ENCODE data around the gene RNF227. TPM values are rescaled to one million over a fixed set of nuclear protein-coding genes. Genes with fewer than 3 reads are reported as not detected.

Gene RNF227
- total and polyA plus RNA-seq, 10 of the 15 experiments (the other 5 are each of a cell fraction or from before 2014, with no cell fraction given) = 0.49 to 5.0 (median 1.3) TPM

- H3K79me2 ChIP-seq (ENCODE audit: control insufficient read depth, insufficient read depth, low read length) = no peaks in the 10 kb centered on the region
- no peak overlapping the region for H3K27ac ChIP-seq (ENCODE audit: control insufficient read depth, insufficient read depth)
- no peak overlapping the region for H3K4me2 ChIP-seq (ENCODE audit: control insufficient read depth, insufficient read depth)
- H2AFZ ChIP-seq (ENCODE audit: control insufficient read depth, low read depth, low read length) = no peak overlapping the region
- DNase-seq (ENCODE audit: low read depth, low spot score) (no peak), ATAC-seq (no peak), FAIRE-seq (no peak)
- H3K9ac ChIP-seq (ENCODE audit: control insufficient read depth, insufficient read depth, low read length) = no peak overlapping the region
- no peaks in the 10 kb centered on the region for H4K20me1 ChIP-seq (ENCODE audit: control insufficient read depth, insufficient read depth)
- no TSS peak for BruUV-seq (replicated peaks)
- 62% methylated on average over 5 of the region's 5 CpGs for WGBS (ENCODE audit: insufficient coverage, insufficient replicate concordance, low lambda C conversion rate, missing lambda C conversion rate)
- H3K27me3 ChIP-seq (replicated peaks in 1 of 2; ENCODE audit: control insufficient read depth in 2 of 2, insufficient read depth in 2 of 2, low read length in 1 of 2) = no peaks in the 10 kb centered on the region
- peaks cover 12% of the 10 kb centered on the region for H3K4me1 ChIP-seq (ENCODE audit: control insufficient read depth, insufficient read depth, low read length)
- H3K9me3 ChIP-seq (replicated peaks; ENCODE audit: control insufficient read depth, insufficient read depth, low read length) = no peaks in the 10 kb centered on the region
- intact Hi-C loops (cut with micrococcal nuclease; ENCODE audit: unreplicated experiment) = no loop called here
- in situ Hi-C loops (cut with MboI) = no loop called here
- ChIA-PET POLR2A (interaction anchor here (1.0 to 2.8 kb wide), 2 partner anchors 14 to 90 kb away, joined by 4 to 12 read pairs; partner anchors contain the start of genes CYB5D1 and NAA38), CTCF (no interaction called here), RAD21 (ENCODE audit: unreplicated experiment) (no interaction called here), SMC1A (ENCODE audit: uncharacterized antibody, unreplicated experiment) (interaction anchor here (0.6 to 1.4 kb wide), 3 partner anchors 10 to 31 kb away, joined by 3 read pairs; no protein-coding TSS in a partner anchor)
- H3K4me3 ChIP-seq = no peak overlapping the region
- TF ChIP-seq SUZ12 (IDR thresholded peaks at IDR 0.05; ENCODE audit: unreplicated experiment) = no peak
- no peak for TF ChIP-seq E2F4 (IDR thresholded peaks at IDR 0.05; ENCODE audit: low read depth, low read length)
- no peak for TF ChIP-seq SUPT20H (IDR thresholded peaks at IDR 0.05; ENCODE audit: borderline replicate concordance, control insufficient read depth, low read depth, low read length)
- TF ChIP-seq BRCA1 (IDR thresholded peaks at IDR 0.05; ENCODE audit: low read depth, low read length) = no peak
- no peak for TF ChIP-seq ASH2L (IDR thresholded peaks at IDR 0.05; ENCODE audit: borderline replicate concordance, low read depth)
- TF ChIP-seq ZBED1 (IDR thresholded peaks at IDR 0.05; ENCODE audit: borderline replicate concordance) = no peak
- no peak for TF ChIP-seq CHD4 (IDR thresholded peaks at IDR 0.05)
- no peak for TF ChIP-seq EED (IDR thresholded peaks at IDR 0.05; ENCODE audit: low read depth)
- no peak for TF ChIP-seq NFYB (IDR thresholded peaks at IDR 0.05; ENCODE audit: insufficient read depth, low read depth, low read length)
- no peak for TF ChIP-seq SMARCA5 (IDR thresholded peaks at IDR 0.05)
- TF ChIP-seq HCFC1 (IDR thresholded peaks at IDR 0.05; ENCODE audit: low read length) = no peak
- TF ChIP-seq LARP7 (IDR thresholded peaks at IDR 0.05) = no peak
- no peak for TF ChIP-seq JUNB (IDR thresholded peaks at IDR 0.05)
- TF ChIP-seq PRDM15 (CRISPR knock-in tag; IDR thresholded peaks at IDR 0.05) = no peak
- no peak for TF ChIP-seq ATF2 (IDR thresholded peaks at IDR 0.05; ENCODE audit: low read length)
- no peak for TF ChIP-seq MEF2B (IDR thresholded peaks at IDR 0.05; ENCODE audit: partially characterized antibody, poor library complexity, severe bottlenecking)
- no peak for TF ChIP-seq YY1 (IDR thresholded peaks at IDR 0.05; ENCODE audit: low read depth, low read length)
- peaks cover 12 to 29% of the 10 kb centered on the region in 2 experiments for H3K36me3 ChIP-seq (ENCODE audit: control insufficient read depth in 2 of 2, insufficient read depth in 2 of 2, low read length in 1 of 2)
These were observed 31.6 kb upstream of the RNF227 start for GRCh38 chr17:7947651-7948050.

Data from GM12878 (cell line).